Fibroblast of skin of left quadriceps (primary cell): ENCODE measurements around the gene EIF4EBP3.
"Not testable (repeated sequence)": the region's sequence is repeated elsewhere in the genome, so short reads cannot be mapped to it uniquely, and the experiment has no call there.

Experiments used
- DNase-seq, 2 experiments: peaks; one replicate each; pipeline ENCODE4 v3.0.0-alpha.2; 2013; ENCODE audit warnings: low read depth in 2 of 2

EIF4EBP3 gene

DNA sequence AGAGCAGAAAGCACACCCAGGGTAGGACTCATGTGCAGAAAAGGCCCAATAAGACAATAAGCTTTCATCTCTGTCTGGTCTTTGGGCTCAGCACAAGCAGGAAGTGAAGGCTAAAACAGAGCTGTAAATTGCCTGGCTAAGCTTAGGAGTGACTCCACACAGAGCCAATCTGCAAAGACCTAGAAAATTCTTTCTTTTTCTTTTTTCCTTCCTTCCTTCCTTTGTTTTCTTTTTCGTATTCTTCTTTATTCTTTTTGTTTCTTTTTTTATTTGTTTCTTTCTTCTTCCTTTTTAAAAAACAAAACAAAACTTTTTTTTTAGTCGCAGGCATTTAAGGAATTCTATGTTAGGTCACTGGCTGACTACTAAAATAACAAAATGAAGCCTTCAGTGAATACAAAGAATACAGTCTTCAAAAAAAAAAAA is 29.3 kb downstream of the EIF4EBP3 start:
- no peak for DNase-seq

GRCh38 chr5:140579188-140579747 is 31.8 kb downstream of the EIF4EBP3 start:
- DNase-seq, result not testable (repeated sequence)

- no peak for DNase-seq
Measured at GRCh38 chr5:140587495-140587894, 40.0 kb downstream of the EIF4EBP3 start.

DNA sequence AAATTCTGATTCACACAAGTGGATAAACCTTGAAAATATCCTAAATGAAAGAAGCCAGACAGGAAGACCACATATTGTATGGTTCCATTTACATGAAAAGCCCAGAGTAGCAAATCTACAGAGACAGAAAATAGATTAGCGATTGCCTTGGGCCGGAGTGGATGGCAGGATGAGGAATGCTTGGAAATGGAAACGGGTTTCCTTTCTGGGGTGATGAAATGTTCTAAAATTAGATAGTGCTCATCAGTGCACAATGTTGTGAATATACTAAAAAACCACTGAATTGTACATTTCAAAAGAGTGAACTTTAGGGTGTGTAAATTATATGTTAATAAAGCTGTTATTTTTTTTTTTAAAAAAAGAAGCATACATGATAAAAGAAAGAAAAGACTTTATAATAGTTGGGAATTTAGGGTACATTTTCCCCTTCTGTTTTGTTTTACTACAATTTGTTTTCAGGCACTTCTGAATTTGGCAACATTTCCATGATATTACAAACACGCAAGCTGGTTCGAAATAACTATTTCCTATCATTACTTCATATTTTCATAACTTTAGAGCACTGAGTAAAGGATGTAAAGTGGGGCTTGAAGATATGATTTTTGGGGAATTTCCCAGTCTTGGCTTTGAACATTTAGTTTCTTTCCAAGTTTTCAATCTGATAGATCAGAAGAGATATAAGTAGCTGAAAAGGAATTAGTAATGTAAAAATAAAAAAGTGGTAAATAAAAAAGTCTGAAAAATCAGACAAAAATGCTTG is 41.0 kb downstream of the EIF4EBP3 start:
- DNase-seq, result no peak

DNA sequence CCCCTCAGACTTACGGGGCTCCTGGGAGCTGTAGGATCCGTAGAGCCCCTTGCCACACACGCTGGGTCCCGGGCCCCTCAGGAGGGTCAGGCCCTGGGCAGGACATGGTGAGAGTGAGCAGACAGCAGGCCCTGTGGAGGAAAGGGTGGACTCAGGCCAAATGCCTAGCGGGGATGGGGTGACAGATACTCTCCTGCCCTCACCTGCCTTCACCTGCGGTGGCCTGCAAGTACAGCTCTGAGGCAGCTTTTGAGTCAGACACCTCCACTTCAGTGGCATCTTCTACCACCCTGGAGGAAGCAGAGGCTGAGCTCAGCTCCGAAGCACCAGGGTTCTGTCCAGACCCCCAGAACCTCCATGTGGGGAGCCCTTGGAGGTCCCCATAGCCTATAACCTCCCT is 43.4 kb downstream of the EIF4EBP3 start:
- no peak for DNase-seq

DNA sequence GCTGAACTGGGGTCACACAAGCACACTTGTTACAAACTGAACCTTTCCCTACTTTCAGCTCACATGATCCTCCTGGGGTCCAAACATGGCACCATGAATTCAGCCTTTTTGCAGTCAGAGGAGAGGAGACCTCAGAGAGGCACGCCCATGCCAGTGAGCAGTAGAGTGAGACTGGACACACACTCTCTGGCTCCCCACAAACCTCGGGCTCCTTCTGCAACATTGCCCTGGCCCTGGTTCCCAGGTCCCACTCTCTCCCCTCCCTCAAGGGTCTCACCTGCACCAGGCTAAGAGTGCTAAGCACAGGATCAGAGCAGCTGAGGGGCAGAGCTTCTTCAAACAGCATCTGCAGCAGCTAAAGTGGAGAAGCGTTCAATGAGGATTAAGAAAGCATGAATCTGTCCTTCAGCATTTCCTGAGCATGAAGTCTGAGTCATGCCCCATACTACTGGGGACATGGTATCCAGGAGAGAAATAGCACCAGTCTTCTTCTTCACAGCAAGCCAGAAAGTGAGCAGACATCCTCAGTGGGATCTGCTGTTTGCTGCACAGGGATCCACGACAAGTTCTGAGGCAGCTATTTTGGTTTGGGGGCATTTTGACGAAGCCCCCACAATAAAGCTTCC is 44.4 kb downstream of the EIF4EBP3 start:
- DNase-seq, result peak; percentile 5 to 15

- DNase-seq, result not testable (repeated sequence)
Measured at GRCh38 chr5:140593070-140593469, 45.6 kb downstream of the EIF4EBP3 start.

- DNase-seq, result no peak
Measured at GRCh38 chr5:140594169-140594568, 46.7 kb downstream of the EIF4EBP3 start.

GRCh38 chr5:140595538-140596300 is 48.3 kb downstream of the EIF4EBP3 start:
- DNase-seq, result no peak

- no peak for DNase-seq
Measured at GRCh38 chr5:140596321-140596741, 48.9 kb downstream of the EIF4EBP3 start.

DNA sequence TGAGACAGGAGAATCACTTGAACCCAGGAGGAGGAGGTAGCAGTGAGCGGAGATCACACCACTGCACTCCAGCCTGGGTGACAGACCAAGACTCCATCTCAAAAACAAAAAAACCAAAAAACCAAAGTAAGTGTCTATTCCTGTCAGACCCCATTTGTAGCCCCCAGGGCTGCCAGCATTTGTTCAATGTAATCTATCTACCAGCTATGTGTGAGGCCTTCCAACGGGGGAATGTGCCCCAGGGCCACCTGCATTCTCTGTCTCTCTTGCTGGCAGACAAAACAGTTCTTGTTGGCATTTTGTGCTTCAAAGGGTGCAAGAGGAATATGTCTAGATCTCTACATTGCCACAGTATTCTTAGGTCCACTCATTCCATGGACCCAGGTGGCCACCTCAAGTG is 51.4 kb downstream of the EIF4EBP3 start:
- DNase-seq, result no peak
